ENCODE data around the gene PLEKHH3. TPM values are rescaled to one million over a fixed set of nuclear protein-coding genes. Genes with fewer than 3 reads are reported as not detected.

Gene PLEKHH3
- total RNA-seq, 6 experiments from 2014 or later: 8.1 to 23.7 (median 11.2) TPM

DNA sequence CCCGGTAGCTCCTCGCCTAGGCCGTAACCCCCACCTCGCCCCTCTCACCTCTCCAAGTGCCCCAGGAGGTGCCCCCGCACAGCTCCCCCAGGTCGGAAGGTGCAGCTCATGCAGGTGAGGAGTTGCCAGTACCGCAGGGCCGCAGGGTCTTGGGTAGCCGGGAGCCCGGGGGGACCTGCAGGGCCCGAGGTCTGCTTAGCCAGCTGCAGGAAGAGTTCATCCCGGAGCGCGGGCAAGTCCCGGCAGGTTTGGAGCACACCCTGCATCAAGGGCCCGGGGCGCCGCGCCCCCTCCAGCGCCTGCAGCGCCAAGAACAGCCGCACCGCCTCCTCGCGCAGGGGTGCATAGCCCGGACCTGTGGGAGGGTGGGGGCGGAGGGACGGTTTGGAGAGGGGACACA lies 4.8 kb downstream of the PLEKHH3 start:
- Histone ChIP-seq H3K36me3 (peaks cover 0 to 40% (median 14%) of the 10 kb centered on the region in 4 donors), H3K27ac (no peak overlapping the region), H3K9me3 (no peaks in the 10 kb centered on the region), H3K4me3 (no peak overlapping the region), H3K27me3 (no peaks in the 10 kb centered on the region), H3K4me1 (peaks cover 0 to 38% (median 12%) of the 10 kb centered on the region in 4 donors)
- intact Hi-C loops (cut with DNase I): no loop called here
- no peak for TF ChIP-seq POLR2A (IDR thresholded peaks at IDR 0.05)
- TF ChIP-seq, protein P1, sequence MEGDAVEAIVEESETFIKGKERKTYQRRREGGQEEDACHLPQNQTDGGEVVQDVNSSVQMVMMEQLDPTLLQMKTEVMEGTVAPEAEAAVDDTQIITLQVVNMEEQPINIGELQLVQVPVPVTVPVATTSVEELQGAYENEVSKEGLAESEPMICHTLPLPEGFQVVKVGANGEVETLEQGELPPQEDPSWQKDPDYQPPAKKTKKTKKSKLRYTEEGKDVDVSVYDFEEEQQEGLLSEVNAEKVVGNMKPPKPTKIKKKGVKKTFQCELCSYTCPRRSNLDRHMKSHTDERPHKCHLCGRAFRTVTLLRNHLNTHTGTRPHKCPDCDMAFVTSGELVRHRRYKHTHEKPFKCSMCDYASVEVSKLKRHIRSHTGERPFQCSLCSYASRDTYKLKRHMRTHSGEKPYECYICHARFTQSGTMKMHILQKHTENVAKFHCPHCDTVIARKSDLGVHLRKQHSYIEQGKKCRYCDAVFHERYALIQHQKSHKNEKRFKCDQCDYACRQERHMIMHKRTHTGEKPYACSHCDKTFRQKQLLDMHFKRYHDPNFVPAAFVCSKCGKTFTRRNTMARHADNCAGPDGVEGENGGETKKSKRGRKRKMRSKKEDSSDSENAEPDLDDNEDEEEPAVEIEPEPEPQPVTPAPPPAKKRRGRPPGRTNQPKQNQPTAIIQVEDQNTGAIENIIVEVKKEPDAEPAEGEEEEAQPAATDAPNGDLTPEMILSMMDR (IDR thresholded peaks at IDR 0.05): no peak
- DNase-seq: no peak
- no peak for ATAC-seq
- WGBS (ENCODE audit: insufficient coverage, low coverage, low lambda C conversion rate, missing lambda C conversion rate): 89% methylated on average over 16 of the region's 28 CpGs

DNA sequence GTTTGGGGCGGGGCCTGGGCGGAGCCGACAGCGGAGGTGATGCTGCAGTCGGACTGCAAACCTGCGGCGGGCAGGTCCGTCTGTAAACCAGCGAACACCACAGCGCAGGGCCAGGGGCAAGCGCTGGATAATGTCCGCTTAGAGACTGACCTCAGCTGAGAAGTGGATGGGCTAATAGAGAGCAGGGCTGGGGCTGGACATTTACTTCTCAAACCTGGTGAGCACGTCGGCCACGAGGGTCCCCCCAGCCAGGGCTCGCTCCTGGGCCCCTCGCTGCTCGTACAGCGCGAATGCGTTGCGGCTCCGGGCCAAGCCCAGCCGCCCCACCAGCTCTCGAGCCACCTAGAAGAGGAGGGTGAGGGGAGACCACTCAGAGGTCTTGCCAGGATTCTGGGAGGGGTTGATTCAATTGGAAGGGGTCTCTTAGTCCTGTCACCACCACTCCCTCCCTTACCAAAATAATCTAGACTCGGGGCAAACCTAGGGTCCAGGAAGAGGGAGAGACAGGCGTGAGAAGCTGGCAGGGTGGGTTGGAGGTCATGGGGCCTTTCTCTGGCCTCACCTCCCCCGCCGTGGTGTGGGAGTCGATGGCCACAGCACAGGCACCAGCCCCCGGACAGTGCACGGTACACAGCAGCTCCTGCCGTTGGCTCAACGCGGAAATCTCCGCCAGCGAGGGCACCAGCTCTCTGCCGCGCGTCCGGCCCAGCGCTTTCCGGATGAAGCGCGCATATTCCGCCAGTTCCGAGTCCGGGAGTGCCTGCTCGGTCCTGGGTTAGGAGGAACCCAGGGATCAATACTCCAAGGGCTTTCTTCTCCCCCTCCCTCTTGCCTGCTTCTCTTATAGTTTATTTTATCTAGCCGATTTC lies 5.8 kb downstream of the PLEKHH3 start:
- peaks cover 0 to 39% (median 13%) of the 10 kb centered on the region in 4 donors for H3K4me1 ChIP-seq
- TF ChIP-seq, protein P1 (IDR thresholded peaks at IDR 0.05): no peak
- TF ChIP-seq POLR2A (IDR thresholded peaks at IDR 0.05): no peak
- no peak overlapping the region for H3K4me3 ChIP-seq
- DNase-seq: no peak
- H3K36me3 ChIP-seq: peaks cover 0 to 48% (median 17%) of the 10 kb centered on the region in 4 donors
- H3K27me3 ChIP-seq: no peaks in the 10 kb centered on the region
- H3K27ac ChIP-seq: no peak overlapping the region
- 89% methylated on average over 12 of the region's 50 CpGs for WGBS (ENCODE audit: insufficient coverage, low coverage, low lambda C conversion rate, missing lambda C conversion rate)
- intact Hi-C loops (cut with DNase I): no loop called here
- no peaks in the 10 kb centered on the region for H3K9me3 ChIP-seq
- ATAC-seq: no peak

DNA sequence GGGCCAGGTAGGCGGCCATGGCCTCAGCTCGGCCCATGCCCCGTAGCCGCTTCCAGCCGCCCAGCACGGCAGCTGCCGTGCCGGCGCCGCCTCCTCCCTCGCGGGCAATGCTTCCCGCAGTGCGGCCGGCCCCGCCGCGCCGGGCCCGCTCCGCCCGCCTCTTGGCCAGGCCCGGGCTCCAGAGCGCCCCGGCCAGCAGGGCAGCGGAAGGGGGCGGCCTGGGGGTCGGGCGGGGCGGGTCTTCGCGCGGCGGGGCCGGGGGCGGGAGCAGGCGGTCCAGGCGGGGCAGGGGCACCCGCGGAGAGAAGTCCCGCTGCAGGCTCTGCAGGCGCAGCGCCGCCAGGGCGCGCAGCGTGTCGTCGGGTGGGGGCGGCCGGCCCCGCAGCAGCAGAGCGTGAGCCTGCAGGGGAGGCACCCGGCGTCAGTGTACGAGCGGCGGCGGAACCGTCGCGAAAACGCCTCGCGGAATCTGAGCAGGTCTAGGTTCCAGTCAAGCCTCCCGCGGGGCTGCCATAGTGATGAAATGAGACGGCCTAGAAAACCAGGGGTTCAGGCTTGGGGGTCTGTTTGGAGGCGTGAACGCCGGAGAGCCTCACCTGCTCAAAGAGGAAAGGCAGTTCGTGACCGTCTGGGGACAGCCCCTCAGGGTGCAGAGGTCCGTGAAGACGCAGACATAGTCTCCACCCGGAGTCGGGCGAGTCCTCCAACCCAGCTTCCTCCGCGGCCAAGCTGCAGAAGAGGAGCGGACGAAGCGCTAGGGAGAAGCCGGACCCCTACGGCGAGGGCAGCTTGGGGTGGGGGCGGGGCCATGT lies 6.6 kb downstream of the PLEKHH3 start:
- intact Hi-C loops (cut with DNase I): no loop called here
- Histone ChIP-seq H3K9me3 (no peaks in the 10 kb centered on the region), H3K27me3 (no peaks in the 10 kb centered on the region), H3K4me1 (peaks cover 0 to 38% (median 13%) of the 10 kb centered on the region in 4 donors), H3K4me3 (no peak overlapping the region), H3K27ac (no peak overlapping the region), H3K36me3 (peaks cover 0 to 48% (median 18%) of the 10 kb centered on the region in 4 donors)
- DNase-seq (no peak), ATAC-seq (no peak)
- TF ChIP-seq, protein P1 (IDR thresholded peaks at IDR 0.05): no peak
- no peak for TF ChIP-seq POLR2A (IDR thresholded peaks at IDR 0.05)
- 54% methylated on average over 29 of the region's 87 CpGs for WGBS (ENCODE audit: insufficient coverage, low coverage, low lambda C conversion rate, missing lambda C conversion rate)

DNA sequence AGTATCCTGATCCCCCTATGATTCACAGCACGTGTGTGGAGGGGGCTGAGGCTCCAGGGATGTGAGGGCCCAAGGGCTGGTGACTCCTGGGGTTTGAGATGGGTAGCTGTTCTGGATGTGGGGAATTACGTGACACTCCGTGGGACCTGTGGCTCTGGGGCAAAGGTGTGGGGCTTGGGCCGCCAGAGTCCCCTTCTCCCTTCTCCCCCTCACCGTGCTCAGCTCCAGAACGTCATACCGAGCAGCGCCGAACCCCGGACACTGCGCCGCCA lies 7.2 kb downstream of the PLEKHH3 start:
- no peak for DNase-seq
- TF ChIP-seq, protein P1 (IDR thresholded peaks at IDR 0.05): no peak
- no peak for TF ChIP-seq POLR2A (IDR thresholded peaks at IDR 0.05)
- Histone ChIP-seq H3K27ac (no peak overlapping the region), H3K36me3 (peaks cover 0 to 48% (median 18%) of the 10 kb centered on the region in 4 donors), H3K9me3 (no peaks in the 10 kb centered on the region), H3K4me3 (no peak overlapping the region), H3K27me3 (no peaks in the 10 kb centered on the region), H3K4me1 (peaks cover 0 to 33% (median 12%) of the 10 kb centered on the region in 4 donors)
- WGBS (ENCODE audit: insufficient coverage, low coverage, low lambda C conversion rate, missing lambda C conversion rate): 100% methylated on average over 1 of the region's 12 CpGs
- intact Hi-C loops (cut with DNase I): no loop called here
- ATAC-seq: no peak

Data from right lobe of liver (tissue), 6 donors.